HG03159 (cell line): ENCODE data around the gene STAT3.
A peak's percentile ranks its signal among the peaks of the same experiment; 100 is the strongest.

Experiments used
- ATAC-seq: cut with Tn5 transposase; IDR thresholded peaks from one replicate; pipeline ENCODE4 v1.9.1; 2021; ENCODE audit warnings: mild to moderate bottlenecking, moderate library complexity; ENCODE audit not compliant: unreplicated experiment

The STAT3 gene

GRCh38 chr17:42354956-42355843 lies 33.0 kb downstream of the STAT3 start:
- no peak for ATAC-seq

GRCh38 chr17:42348104-42348503 lies 40.1 kb downstream of the STAT3 start:
- no peak for ATAC-seq

GRCh38 chr17:42347606-42348005 lies 40.6 kb downstream of the STAT3 start:
- no peak for ATAC-seq

- ATAC-seq, result no peak
Measured at GRCh38 chr17:42347198-42347597, 41.0 kb downstream of the STAT3 start.

GRCh38 chr17:42346481-42346880 lies 41.8 kb downstream of the STAT3 start:
- ATAC-seq, result no peak

GRCh38 chr17:42345396-42346073 lies 42.7 kb downstream of the STAT3 start:
- ATAC-seq, result no peak

- no peak for ATAC-seq
Measured at GRCh38 chr17:42342242-42343008, 45.8 kb downstream of the STAT3 start.

GRCh38 chr17:42341568-42341967 lies 46.7 kb downstream of the STAT3 start:
- no peak for ATAC-seq

- no peak for ATAC-seq
Measured at GRCh38 chr17:42340691-42341127, 47.5 kb downstream of the STAT3 start.

- ATAC-seq, result no peak
Measured at GRCh38 chr17:42339221-42339620, 49.0 kb downstream of the STAT3 start.

GRCh38 chr17:42338427-42338985 lies 49.7 kb downstream of the STAT3 start:
- no peak for ATAC-seq

GRCh38 chr17:42337442-42337841 lies 50.8 kb downstream of the STAT3 start:
- ATAC-seq, result no peak

GRCh38 chr17:42334677-42335076 lies 53.6 kb downstream of the STAT3 start:
- ATAC-seq, result no peak

- no peak for ATAC-seq
Measured at GRCh38 chr17:42333053-42333452, 55.2 kb downstream of the STAT3 start.

GRCh38 chr17:42329025-42329976 lies 58.9 kb downstream of the STAT3 start:
- ATAC-seq, result no peak

- no peak for ATAC-seq
Measured at GRCh38 chr17:42325026-42325425, 63.2 kb downstream of the STAT3 start.

GRCh38 chr17:42323268-42323773 lies 64.9 kb downstream of the STAT3 start:
- ATAC-seq, result no peak

- peak; percentile 67 for ATAC-seq
Measured at GRCh38 chr17:42322382-42323267, 65.6 kb downstream of the STAT3 start.

GRCh38 chr17:42321555-42321954 lies 66.7 kb downstream of the STAT3 start:
- ATAC-seq, result no peak
